HG02571 (cell line): ENCODE results near the gene OTOP2.
A peak's percentile ranks its signal among the peaks of the same experiment; 100 is the strongest.

Experiments
- ATAC-seq: cut with Tn5 transposase; IDR thresholded peaks from one replicate; pipeline ENCODE4 v1.9.1; 2021; ENCODE audit warnings: mild to moderate bottlenecking, moderate library complexity; ENCODE audit not compliant: unreplicated experiment

Gene OTOP2

GRCh38 chr17:74923538-74924249, 379 bp upstream of the OTOP2 start:
- ATAC-seq, result peak; percentile 48

DNA sequence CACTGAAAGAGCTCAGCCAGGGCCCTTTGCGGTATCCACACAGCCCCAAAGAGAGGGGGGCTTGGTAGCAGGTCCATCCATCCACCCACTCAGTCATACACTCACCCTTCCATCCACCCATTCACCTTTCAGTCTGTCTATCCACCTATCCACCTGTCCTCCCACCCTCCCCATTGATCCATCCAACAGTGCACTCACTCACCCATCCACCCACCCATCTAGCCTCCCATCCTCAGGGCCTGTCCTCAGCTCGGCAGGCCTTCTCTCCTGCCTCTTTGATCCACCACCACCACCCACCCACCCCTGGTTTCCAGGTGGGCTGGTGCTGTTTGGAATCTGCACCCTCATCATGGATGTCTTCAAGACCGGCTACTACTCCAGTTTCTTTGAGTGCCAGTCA, 1.2 kb downstream of the OTOP2 start:
- ATAC-seq, result no peak

DNA sequence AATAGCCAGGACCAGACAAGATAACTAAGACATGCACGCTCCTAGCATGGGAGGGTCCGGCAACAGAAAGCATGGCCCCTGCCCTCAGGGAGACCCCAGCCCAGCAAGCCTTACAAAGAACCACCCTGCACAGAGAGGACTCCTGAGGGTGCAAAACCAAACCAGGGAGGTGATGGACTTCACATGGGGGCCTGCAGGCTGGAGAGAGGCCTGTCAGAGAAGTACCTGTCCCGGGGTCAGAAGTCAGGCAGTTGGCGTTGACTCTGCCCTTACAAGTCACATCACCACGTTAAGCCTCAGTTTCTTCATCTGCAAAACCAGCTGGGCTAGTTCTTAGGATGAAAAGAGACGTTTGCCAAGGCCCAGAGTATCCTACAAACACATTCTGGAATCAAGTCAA, 4.7 kb downstream of the OTOP2 start:
- no peak for ATAC-seq

DNA sequence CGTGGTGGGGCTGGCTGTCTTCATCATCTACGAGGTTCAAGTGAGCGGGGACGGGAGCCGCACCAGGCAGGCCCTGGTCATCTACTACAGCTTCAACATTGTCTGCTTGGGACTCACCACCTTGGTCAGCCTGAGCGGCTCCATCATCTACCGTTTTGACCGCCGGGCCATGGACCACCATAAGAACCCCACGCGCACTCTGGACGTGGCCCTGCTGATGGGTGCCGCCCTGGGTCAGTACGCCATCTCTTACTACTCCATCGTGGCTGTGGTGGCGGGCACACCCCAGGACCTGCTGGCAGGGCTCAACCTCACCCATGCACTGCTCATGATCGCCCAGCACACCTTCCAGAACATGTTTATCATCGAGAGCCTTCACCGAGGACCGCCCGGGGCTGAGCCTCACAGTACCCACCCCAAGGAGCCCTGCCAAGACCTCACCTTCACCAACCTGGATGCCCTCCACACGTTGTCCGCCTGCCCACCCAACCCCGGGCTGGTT, 6.5 kb downstream of the OTOP2 start:
- no peak for ATAC-seq

- no peak for ATAC-seq
Measured at GRCh38 chr17:74935048-74935447, 11.0 kb downstream of the OTOP2 start.

DNA sequence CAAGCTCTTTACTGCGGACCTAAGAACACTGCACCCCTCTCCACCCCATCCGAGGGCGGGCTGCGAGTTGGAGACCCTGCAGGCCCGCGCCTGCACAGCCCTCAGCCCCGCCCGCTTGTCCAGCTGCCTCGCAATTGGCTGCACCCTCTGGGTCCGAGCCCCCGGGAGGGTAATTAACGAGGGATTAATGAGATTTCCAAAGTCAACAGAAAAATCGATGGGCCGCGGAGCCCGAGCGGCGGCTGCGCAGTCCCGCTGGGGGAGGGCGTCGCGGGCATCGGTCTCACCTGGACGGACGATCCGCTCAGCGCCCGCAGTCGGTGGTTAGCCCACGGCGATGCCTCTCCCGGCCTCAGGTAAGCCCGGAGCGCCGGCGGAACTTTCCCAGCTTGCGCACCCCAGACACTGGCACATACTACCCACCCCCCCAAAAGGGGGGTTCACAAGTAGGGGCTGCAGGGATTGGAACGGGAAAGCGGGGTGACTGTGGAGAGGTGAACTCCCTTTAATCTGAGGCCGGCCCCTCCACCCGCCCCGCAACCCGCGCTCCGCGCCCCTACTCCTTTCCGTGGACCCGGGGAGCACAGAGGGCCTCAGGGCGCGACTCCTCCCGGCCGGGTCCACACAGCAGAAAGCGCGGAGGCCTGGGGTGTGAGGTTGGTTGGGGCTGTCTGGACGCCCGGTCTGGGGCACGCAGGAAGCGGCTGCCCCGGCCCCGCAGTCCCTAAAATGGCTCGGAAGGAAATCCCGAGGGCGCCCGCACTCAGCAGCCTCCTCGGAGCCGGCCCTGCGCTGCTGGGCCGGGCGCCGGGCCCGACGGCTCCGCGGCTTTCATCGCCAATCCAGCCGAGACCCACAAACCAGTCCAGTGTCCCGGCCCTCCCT, 11.8 kb downstream of the OTOP2 start, which contains the start of gene OTOP3:
Gene OTOP3, plus strand, starts transcription at position 314 of the 885 bp plus-strand sequence. Its CDS starts 24 bp downstream, at position 338.
- no peak for ATAC-seq

- no peak for ATAC-seq
Measured at GRCh38 chr17:74936470-74936799, 12.4 kb downstream of the OTOP2 start.

DNA sequence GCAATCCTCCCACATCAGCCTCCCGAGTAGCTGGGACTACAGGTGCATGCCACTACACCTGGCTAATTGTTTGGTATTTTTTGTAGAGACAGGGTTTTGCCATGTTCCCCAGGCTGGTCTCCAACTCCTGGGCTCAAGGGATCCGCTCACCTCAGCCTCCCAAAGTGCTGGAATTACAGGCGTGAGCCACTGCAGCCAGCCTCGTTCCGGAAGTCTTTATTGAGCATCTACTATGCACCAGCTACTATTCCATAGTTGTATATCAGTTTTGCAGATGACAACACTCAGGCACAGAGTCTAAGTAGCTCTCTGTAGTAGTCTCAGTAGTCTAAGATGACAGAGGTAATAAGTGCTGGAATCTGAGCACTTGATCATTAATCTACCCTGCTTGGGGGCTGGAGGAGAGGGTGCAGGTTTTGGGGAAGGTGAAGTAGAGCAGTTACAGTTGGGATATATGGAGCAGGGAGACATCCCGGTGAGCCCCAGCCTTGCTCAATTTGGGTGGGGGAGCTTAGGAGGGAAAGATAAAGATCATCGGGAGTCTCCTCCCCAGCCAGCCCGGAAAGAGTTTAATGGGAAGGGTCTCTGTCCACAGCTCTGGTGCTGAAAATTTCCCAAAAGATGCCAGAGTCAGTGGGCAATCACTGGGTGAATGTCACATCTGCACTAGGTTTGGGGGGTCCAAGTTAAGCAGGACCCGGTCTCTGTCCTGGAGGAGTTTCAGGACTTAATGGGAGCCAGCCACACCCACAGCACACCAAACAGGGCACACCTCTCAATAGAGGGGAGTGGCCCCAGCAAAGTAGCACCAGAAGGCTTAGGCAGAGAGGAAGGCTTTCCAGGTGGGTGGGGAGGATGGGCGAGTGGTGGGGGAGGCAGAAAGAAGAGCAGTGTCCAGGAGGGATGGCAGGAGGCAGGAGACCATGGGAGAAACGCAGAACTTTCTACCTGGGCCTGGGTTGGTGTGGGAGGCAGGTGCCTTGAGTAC, 13.3 kb downstream of the OTOP2 start:
- ATAC-seq, result no peak

GRCh38 chr17:74938194-74938950, 14.3 kb downstream of the OTOP2 start:
- no peak for ATAC-seq

- no peak for ATAC-seq
Measured at GRCh38 chr17:74939534-74939933, 15.5 kb downstream of the OTOP2 start.

- no peak for ATAC-seq
Measured at GRCh38 chr17:74941128-74941725, 17.2 kb downstream of the OTOP2 start.

GRCh38 chr17:74943808-74944522, 19.9 kb downstream of the OTOP2 start:
- ATAC-seq, result no peak

GRCh38 chr17:74945543-74945942, 21.5 kb downstream of the OTOP2 start:
- ATAC-seq, result no peak

DNA sequence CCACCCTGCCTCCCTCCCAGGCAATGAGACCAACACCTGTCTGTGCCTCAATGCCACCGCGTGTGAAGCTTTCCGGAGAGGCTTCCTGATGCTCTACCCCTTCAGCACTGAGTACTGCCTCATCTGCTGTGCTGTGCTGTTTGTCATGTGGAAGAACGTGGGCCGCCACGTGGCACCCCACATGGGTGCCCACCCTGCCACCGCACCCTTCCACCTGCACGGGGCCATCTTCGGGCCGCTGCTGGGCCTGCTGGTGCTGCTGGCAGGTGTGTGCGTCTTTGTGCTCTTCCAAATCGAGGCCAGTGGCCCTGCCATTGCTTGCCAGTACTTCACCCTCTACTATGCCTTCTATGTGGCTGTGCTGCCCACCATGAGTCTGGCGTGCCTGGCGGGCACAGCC, 22.6 kb downstream of the OTOP2 start:
- ATAC-seq, result no peak

- ATAC-seq, result no peak
Measured at GRCh38 chr17:74947041-74947754, 23.1 kb downstream of the OTOP2 start.

- ATAC-seq, result no peak
Measured at GRCh38 chr17:74949455-74950115, 25.5 kb downstream of the OTOP2 start.

- ATAC-seq, result no peak
Measured at GRCh38 chr17:74950207-74950606, 26.1 kb downstream of the OTOP2 start.

DNA sequence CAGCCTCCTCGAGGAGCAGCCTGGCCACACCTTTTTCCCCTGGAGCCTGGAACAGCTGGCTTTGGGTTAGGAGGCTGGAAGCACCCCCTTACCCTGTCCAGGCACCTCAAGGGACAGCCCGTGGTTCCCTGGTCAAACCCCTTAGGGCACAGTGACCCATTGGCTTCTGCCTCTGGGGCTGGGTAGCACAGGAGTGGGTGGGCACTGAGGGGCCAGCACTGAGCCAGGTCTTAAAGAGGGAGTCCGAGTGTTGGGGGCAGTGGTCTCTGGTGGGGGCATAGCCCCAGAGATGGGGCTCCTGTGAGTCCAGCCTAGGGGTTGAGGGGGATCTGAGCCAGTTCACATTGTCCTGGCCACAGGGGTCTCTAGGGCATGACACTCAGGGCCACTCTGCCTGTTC, 27.0 kb downstream of the OTOP2 start:
- ATAC-seq, result no peak
